ENCODE measurements around the gene GRAMD4.
"Not testable (repeated sequence)": the region's sequence is repeated elsewhere in the genome, so short reads cannot be mapped to it uniquely, and the experiment has no call there.

The GRAMD4 gene

GRCh38 chr22:46640293-46641055, 20.3 kb downstream of the GRAMD4 start:
- FAIRE-seq = no peak

GRCh38 chr22:46641811-46642266, 21.7 kb downstream of the GRAMD4 start:
- no peak for FAIRE-seq

- not testable (repeated sequence) for FAIRE-seq
These were observed 22.8 kb downstream of the GRAMD4 start for GRCh38 chr22:46642840-46643480.

- no peak for FAIRE-seq
These were observed 26.5 kb downstream of the GRAMD4 start for GRCh38 chr22:46646531-46647215.

GRCh38 chr22:46648225-46648820, 28.1 kb downstream of the GRAMD4 start:
- not testable (repeated sequence) for FAIRE-seq

- FAIRE-seq = peak; percentile 95
These were observed 29.2 kb downstream of the GRAMD4 start for GRCh38 chr22:46649141-46650077.

GRCh38 chr22:46650078-46650810, 30.1 kb downstream of the GRAMD4 start:
- no peak for FAIRE-seq

- FAIRE-seq = no peak
These were observed 31.1 kb downstream of the GRAMD4 start for GRCh38 chr22:46651316-46651715.

- no peak for FAIRE-seq
These were observed 32.1 kb downstream of the GRAMD4 start for GRCh38 chr22:46652081-46652846.

GRCh38 chr22:46652847-46653331, 32.7 kb downstream of the GRAMD4 start:
- no peak for FAIRE-seq

- FAIRE-seq = no peak
These were observed 33.4 kb downstream of the GRAMD4 start for GRCh38 chr22:46653596-46653995.

- FAIRE-seq = no peak
These were observed 34.2 kb downstream of the GRAMD4 start for GRCh38 chr22:46654426-46654825.

- no peak for FAIRE-seq
These were observed 34.9 kb downstream of the GRAMD4 start for GRCh38 chr22:46654927-46655595.

- no peak for FAIRE-seq
These were observed 35.8 kb downstream of the GRAMD4 start for GRCh38 chr22:46655861-46656608.

GRCh38 chr22:46656856-46657654, 36.9 kb downstream of the GRAMD4 start:
- no peak for FAIRE-seq

GRCh38 chr22:46657655-46657953, 37.4 kb downstream of the GRAMD4 start:
- no peak for FAIRE-seq

- FAIRE-seq = no peak
These were observed 38.1 kb downstream of the GRAMD4 start for GRCh38 chr22:46657996-46658947.

Data from islet of Langerhans (tissue), 1 donor.